Myocyte (in vitro differentiated cells): Measurements from ENCODE around the gene MYORG. TPM values are rescaled to one million over a fixed set of nuclear protein-coding genes. Genes with fewer than 3 reads are reported as not detected.
A peak's percentile ranks its signal among the peaks of the same experiment; 100 is the strongest.
"Not testable (repeated sequence)": the region's sequence is repeated elsewhere in the genome, so short reads cannot be mapped to it uniquely, and the experiment has no call there.

Experiments used
- DNase-seq: peaks from one replicate; pipeline ENCODE4 v3.0.0-alpha.2; 2012; ENCODE audit warnings: low read depth
- total RNA-seq: library from RNA; depleted of rRNA; stranded (reverse); fragments of >200 nt; gene quantifications from 2 replicates; pipeline ENCODE4 v1.2.3, GENCODE V29; 2014

MYORG gene
- total RNA-seq, 1 donor from 2014 or later: 7.6 TPM

DNA sequence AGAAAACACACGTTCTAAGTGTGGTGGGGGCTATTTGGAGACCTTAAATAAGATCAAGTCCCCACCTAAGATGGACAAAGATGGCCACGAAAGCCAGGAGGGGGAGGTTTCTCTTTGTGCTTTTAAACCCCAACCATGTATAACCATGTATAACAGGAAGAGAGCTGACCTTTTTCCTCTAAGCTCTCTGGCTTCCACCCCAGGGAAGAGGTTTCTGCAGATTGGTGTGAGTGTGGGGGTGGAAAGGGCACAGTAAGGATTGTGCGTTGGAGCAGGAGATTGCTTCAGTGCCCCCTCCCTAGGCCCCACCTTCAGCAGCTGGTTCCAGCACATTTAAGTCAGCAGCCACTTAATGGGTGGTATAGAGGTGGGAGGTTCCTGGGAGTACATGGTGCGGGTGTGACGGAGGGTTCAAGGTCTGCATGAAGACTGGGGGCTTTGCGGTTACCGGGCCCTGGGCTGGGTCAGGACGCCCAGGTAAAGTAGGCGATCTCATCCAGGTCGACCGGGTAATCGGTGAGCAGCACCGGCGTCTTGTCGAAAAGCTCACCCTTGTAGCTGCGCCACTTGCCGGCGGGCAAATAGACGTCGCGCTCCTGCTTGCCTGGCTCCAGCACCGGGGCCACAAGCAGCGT, 6.2 kb downstream of the MYORG start:
- DNase-seq: no peak

DNA sequence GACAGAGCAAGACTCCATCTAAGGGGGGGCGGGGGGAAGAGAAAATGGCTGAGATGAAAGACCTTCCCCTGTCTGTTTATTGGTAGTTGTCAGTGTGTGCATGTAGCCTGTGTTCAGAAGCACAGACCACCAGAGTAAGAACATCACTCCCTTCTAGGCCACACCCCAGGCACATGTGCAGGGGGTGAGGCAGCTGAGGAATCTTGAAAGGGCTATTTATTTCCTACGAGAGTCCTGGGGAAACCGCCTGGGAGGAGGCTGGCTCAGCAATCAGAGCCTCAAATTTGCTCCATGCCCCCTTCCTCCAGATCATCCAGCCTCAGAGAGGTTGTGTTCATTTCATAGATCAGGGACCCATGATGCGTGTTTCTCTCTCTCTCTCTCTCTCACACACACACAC, 7.1 kb downstream of the MYORG start:
- peak; percentile 33 for DNase-seq

DNA sequence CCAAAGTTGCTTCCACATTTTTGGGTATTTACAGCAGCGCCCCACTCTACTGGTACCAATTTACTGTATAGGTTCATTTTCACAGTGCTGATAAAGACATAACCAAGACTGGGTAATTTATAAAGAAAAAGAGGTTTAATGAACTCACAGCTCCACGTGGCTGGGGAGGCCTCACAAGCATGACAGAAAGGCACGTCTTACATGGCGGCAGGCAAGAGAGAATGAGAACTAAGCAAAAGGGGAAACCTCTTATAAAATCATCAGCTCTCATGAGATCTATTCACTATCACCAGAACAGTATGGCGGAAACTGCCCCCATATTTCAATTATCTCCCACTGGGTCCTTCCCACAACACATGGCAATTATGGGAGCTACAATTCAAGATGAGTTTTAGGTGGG, 7.9 kb downstream of the MYORG start:
- DNase-seq: not testable (repeated sequence)

DNA sequence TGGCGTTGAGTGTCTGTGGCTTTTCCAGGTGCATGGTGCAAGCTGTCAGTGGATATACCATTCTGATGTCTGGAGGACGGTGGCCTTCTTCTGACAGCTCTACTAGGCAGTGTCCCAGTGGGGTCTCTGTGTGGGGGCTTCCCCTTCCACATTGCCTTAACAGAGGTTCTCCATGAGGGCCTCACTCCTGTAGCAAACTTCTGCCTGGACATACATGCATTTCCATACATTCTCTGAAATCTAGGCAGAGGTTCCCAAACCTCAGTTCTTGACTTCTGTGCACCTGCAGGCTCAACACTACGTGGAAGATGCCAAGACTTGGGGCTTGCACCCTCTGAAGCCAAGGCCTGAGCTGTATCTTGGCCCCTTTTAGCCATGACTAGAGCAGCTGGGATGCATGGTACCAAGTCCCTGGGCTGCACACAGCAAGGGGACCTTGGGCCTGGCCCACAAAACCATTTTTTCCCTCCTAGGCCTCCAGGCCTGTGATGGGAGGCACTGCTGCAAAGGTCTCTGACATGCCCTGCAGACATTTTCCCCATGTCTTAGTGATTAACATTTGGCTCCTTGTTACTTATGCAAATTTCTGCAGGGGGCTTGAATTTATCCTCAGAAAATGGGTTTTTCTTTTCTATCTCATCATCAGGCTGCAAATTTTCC, 8.8 kb downstream of the MYORG start:
- not testable (repeated sequence) for DNase-seq

DNA sequence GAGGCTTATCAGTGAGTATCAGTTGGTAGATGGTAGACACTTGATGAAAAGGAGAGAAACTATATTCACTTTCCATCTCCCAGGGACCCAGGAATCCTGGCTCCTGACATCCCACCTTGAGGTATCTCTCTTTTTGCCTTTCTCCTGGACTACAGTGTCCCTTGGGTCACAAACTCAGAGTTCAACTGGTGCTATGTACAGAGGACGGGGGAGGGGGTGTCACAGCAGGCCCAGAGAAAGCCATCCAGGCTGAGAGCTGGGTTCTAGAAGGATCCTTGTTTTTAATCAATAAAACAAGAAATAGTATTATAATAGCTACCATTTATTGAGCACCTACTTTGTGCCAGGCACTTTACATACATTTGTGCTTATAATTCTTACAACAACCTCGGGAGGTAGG, 10.3 kb downstream of the MYORG start:
- DNase-seq: no peak

DNA sequence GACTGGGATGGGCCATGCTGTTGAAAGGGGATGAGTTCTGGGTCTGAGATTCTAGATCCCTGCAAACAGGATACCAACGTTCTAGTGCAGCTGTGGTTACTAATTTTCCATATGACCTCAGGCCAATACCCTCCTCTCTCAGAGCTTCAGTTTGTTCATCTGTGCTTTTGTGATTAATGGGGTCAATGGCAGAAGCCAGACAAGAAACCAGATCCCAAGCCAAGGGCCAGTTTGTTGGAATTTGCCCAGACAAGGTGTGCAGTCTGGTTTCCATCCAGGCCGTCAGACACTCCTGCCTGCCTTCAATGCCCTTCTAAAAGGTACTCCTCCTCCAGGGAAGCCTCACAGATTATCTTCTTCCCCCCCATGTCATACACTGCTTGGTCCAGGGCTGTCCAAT, 11.4 kb downstream of the MYORG start:
- no peak for DNase-seq

DNA sequence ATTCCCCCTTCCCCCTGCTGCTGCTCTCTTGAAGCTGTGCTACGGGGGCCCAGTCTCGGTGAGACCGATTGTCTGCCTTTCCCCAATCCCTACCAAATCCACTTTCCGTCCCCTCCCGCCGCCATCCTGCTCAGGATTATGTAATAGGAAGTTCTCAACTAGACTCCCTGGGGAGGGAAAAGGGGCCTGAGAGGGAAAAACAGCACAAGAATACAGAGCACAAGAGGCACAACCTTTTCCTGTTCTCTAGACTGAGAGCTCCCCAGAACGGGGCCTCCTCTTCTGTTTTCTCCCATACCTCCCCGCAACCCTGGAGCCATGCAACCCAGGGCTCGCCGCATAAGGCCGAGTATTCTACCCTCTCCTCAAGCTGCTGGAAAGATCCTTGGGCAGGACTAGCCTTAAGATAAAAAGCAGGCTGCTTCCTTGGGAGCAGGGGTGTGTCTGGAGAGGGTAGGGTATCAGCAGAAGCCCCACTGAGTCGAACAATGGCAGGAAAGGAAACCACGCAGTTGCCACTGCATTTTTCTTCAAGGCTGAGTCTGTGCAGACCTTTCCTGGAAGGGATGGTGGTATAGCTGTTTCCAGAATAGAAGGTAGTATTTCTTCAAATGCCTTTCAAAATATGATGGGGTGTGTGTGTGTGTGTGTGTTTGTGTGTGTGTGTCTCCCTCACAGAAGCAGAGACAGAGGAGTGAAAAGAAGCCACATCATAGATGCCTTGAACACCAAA, 12.9 kb downstream of the MYORG start:
- no peak for DNase-seq

DNA sequence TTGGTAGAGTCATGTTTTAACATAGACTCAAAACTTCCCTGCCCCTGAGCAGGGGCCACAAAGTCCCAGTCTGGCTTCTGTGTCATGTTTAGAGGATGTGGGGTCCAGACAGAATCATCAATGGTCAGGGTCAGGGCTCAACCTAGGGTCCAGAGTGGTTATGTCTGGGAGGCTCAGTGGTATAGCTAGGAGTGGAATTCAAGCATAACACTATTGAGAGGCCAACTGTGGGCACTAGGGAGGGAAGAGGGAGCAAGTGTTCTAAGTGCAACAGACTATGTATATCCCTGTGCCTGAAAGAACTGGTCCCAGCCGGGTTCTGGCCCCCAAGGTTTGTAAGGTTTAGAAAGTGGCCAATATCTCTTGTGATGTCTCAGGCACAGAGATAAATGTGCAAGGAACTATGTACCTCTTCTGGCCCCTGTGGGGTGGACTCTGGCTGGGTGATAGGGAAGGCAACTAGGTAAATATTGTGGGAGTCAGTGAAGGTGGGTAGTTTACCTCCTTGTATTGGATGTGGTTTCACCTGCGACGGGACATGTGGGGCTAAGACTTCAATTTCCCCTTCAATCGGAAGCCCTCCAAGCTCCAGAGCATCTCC, 14.0 kb downstream of the MYORG start:
- DNase-seq: no peak

DNA sequence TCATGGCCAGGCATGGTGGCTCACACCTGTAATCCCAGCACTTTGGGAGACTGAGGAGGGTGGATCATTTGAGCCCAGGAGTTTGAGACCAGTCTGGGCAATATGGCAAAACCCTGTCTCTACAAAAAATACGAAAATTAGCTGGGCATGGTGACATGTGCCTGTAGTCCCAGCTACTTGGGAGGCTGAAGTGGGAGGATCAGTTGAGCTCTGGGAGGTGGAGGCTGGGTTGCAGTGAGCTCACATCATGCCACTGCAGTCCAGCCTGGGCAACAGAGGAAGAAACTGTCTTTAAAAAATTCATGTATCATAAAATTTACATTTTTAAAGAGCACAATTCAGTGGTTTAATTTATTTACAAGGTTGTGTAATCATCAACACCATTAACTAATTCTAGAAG, 23.7 kb downstream of the MYORG start:
- DNase-seq: not testable (repeated sequence)

DNA sequence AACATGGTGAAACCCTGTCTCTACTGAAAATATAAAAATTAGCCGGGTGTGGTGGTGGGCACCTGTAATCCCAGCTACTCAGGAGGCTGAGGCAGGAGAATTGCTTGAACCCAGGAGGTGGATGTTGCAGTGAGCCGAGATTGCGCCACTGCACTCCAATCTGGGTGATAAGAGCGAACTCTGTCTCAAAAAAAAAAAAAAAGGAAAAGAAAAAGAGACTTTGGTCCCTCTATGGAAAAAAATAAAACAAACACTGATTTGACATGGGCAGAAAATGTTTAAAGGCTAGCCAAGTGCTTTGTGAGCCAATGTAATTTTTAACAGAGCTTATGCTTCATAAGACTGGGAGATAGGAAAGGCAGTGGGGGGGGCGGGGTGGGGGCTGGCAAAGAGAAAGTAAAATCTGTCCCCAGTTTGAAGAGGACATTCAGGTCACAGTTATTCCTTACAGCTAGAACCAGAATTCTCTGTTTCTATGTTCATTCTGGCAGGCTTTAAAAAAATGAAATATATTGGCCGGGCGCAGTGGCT, 24.5 kb downstream of the MYORG start:
- not testable (repeated sequence) for DNase-seq

DNA sequence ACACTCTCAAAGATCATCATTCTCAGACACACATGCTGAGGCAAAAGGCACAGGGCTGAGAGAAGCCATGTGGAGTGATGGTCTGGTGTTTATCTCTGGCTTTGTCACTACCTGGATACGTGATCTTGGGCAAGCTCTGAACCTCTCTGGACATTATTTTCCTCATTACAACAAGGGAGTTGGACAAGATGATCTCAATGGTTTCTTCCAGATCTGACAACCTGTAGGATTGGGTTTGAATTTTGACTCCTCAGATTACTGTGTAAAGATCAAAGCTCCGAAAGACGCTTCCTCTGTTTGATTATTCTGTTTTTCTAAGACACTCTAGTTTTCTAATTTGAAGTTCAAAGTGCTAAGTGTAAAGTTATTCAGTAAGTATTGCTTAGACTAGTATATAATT, 27.4 kb downstream of the MYORG start:
- no peak for DNase-seq

DNA sequence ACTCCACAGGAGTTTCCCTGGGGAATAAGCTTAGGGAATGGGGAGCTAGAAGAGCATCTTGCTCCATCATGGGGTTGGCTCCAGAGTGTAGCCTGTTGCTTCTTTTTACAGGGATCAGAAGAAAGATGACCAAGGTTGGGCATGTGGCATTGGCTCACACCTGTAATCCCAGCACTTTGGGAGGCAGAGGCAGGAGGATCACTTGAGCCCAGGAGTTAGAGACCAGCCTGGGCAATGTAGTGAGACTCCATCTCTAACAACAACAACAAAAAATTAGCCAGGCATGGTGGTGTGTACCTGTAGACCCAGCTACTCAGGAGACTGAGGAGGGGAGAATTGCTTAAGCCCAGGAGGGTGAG, 28.9 kb downstream of the MYORG start:
- no peak for DNase-seq

DNA sequence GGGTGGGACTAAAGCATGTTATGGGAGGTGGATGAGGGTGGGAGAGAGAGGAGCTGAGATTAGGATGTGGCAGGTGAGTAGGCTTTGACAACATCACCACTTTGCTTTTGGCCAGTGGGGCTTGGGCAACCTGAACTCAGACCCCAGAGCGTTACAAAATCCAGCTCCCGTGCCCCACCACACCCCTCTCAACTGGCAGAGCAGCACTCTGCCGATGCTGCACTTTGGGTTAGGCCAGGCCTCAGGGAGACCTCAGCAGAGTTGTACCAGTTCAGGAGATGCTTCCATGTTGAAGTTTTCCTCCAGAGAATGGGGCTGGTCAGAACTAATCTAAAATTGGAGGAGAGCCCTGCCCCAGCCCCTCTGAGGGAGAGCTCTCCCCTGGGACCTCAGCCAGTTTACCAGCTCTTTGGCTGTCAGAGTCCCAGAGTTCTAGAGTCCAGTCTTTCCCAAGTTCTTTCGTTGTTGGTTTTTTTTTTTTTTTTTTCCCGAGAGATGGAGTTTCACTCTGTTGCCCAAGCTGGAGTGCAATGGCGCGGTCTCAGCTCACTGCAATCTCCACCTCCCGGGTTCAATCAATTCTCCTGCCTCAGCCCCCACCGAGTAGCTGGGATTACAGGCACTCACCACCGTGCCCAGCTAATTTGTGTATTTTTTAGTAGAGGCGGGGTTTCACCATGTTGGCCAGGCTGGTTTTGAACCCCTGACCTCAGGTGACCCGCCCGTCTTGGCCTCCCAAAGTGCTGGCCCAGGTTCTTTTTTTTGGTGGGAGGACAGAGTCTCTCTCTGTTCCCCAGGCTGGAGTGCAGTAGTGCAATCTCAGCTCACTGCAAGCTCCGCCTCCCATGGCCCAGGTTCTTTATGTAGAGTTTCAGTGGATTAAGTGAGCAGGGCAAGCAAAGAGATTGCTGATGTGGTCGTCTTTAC, 29.6 kb downstream of the MYORG start:
- DNase-seq: no peak

DNA sequence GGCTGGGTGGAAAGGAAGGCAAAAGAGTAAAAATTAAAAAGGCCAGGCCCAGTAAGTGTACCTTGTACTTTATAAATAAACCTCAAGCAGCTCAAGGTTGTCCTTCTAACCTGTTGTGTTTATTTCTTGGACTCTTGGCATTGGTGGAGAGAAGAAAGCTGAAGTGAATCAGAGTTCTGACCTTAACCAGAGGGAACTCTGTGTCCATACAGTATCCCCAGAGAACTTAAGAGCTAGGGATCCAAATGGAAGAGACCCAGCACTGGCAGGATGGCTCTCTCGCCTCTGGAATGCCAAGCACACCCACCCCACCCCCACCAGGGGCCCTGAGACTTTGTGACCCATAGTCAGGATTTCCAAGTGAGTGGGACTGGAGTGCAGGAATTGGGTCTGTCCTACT, 33.1 kb downstream of the MYORG start:
- DNase-seq: no peak

DNA sequence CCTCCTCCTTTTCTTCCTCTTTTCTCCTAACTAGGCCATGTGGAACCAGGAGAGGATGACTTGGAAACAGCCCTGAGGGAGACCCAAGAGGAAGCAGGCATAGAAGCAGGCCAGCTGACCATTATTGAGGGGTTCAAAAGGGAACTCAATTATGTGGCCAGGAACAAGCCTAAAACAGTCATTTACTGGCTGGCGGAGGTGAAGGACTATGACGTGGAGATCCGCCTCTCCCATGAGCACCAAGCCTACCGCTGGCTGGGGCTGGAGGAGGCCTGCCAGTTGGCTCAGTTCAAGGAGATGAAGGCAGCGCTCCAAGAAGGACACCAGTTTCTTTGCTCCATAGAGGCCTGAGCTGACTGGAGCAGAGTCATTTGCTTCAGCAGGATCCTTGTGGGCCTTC, 33.6 kb downstream of the MYORG start:
- no peak for DNase-seq

DNA sequence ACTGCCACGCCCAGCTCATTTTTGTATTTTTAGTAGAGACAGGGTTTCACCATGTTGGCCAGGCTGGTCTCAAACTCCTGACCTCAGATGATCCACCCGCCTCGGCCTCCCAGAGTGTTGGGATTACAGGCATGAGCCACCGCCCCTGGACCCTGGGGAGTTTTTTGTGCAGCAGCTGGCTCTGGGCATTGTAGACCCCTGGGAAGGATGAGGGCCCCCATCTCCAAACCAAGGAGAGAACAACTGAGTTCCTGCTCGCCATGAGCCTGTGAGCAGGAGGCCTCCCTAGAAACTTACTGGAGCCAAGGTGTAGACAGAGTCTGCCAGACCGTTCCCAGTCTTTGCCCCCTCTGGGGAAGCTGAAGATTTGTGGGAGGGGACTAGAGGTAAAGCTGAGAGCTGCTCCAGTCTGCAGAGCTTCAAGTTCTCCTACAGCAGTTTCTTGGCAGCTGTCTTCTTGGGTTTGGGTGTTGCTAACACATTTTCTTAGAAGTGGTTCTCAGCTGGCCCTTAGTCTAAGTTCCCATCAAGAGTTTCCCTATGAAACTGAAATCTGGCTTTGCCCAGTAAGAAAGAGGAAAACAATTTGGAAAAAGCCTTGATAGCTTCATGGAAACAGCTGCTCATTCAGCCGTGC, 34.9 kb downstream of the MYORG start:
- DNase-seq: no peak

DNA sequence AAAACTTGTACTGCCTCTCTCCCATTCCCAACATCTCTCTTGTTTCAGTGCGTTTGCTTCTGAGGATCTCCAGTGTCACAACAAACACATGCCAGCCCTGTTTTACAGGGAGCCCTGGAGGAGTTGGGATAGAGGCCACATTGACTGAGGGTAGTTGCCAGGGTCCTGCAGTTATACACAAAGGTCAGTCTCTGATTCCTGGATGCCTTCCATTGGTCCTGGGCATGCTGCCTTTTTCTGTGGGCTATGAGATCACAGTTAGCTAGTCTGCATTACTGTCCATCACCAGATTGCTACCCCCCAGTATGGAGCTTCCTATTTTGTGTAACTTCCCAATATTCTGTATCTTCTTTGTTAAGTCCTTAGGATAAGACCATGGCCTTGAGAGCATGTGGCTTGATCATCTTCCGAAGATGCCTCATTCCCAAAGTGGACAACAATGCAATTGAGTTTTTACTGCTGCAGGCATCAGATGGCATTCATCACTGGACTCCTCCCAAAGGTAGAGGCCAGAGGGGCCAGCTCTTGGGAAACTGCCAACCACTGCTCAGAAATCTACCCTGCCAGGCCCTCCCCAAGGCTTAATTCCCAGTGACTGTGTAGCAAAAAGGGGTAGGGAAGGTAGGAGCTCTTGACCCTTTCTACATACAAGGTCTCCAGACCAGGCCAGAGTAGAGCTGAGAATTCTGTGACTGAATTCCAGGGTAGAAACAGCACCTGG, 37.9 kb downstream of the MYORG start:
- DNase-seq: no peak

DNA sequence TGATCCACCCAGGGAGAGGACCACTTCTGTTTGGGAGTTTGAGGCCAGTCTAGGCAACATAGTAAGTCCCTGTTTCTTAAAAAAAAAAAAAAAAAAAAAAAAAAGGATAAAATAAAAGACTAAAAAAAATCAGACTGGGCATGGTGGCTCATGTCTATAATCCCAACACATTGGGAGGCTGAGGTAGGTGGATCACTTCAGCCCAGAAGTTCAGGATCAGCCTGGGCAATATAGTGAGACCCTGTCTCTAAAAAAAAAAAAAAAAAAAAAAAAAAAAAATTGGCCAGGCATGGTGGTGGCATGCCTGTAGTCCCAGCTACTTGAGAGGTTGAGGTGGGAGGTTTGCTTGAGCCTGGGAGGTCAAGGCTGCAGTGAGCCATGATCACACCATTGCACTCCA, 38.6 kb downstream of the MYORG start:
- DNase-seq: not testable (repeated sequence)

DNA sequence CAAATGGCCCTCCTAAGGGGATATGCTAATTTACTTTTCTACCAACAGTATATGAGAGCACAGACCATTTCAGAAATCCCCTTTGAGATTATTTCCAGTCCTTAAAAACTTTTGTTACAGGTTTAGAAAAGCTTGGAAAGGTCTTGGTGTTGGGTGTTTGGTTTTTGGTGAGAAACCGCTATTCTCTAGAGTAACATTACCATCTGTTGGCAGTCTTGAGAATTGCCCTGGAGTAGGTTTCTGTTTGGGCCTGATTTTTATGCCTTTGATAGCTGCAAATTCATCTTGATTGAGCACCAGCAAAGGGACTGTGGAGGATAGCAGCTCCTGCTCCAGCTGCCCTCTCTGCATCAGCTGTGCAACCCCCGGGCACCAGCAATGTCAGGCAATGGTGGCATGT, 39.3 kb downstream of the MYORG start:
- DNase-seq: peak; percentile 14

DNA sequence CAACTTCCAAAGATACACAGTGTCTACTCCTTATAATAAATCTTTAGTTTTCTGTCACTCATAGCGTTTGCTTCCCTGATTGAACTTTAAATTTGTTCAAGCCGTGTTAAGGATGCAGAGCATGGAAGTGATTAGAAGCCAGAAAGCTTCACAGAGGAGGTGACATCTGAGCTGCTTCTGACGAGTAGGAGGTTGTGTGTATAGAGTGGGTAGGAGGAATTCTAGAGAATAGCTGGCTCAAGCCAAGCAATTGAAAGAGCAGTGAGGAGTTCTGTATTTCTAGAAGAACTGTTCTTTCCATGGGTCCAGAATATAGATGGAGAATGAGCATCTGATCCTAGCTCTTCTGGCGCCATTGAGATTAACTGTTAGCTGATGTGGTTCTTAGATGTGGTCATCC, 41.3 kb downstream of the MYORG start:
- DNase-seq: no peak
